ENCODE data around the gene HOXD3.

HOXD3 gene

GRCh38 chr2:176212276-176212675 lies 55.2 kb downstream of the HOXD3 start:
- DNase-seq (ENCODE audit: low read depth) = no peak

GRCh38 chr2:176213406-176213805 lies 56.3 kb downstream of the HOXD3 start:
- DNase-seq (ENCODE audit: low read depth) = no peak
